Heart right ventricle (tissue), 16 donors: ENCODE measurements around the gene ULK1. TPM values are rescaled to one million over a fixed set of nuclear protein-coding genes. Genes with fewer than 3 reads are reported as not detected.

ENCODE experiments used
- ATAC-seq, 8 donors: fragments of 200-7000 bp; cut with Tn5 transposase; one replicate each; pipeline ENCODE4 v1.9.1; 2020; ENCODE audit warnings: mild to moderate bottlenecking in 8 of 8, moderate library complexity in 8 of 8, moderate number of reproducible peaks in 1 of 8
- DNase-seq, 2 donors: peaks; one replicate each; pipeline ENCODE4 v3.0.0-alpha.2; 2020
- H3K27ac ChIP-seq, 10 donors: fragments of 200-600 bp; sonication (generic) in 2 of 10; one replicate each; pipeline versions ENCODE4 v1.5.0 to v1.8.0; 2020 to 2022; ENCODE audit warnings: mild to moderate bottlenecking in 3 of 10
- H3K27me3 ChIP-seq, 7 donors: fragments of 200-600 bp; one replicate each; pipeline ENCODE4 v1.8.0; 2021 to 2022; ENCODE audit warnings: mild to moderate bottlenecking in 2 of 7
- H3K36me3 ChIP-seq, 9 donors: fragments of 200-600 bp; sonication (generic) in 1 of 9; one replicate each; pipeline versions ENCODE4 v1.5.0 to v1.8.0; 2020 to 2022; ENCODE audit warnings: mild to moderate bottlenecking in 2 of 9
- H3K4me1 ChIP-seq, 9 donors: fragments of 200-600 bp; sonication (generic) in 1 of 9; one replicate each; pipeline versions ENCODE4 v1.5.0 to v1.8.0; 2020 to 2022; ENCODE audit warnings: mild to moderate bottlenecking in 4 of 9
- H3K4me3 ChIP-seq, 10 donors: fragments of 200-600 bp; sonication (generic) in 2 of 10; one replicate each; pipeline versions ENCODE4 v1.5.0 to v1.8.0; 2020 to 2022; ENCODE audit warnings: mild to moderate bottlenecking in 7 of 10, moderate library complexity in 2 of 10
- H3K9me3 ChIP-seq, 11 donors: fragments of 200-600 bp in 10 of 11; sonication (generic) in 2 of 11; one replicate each; pipeline versions ENCODE4 v1.5.0 to v1.8.0; 2013 to 2022; ENCODE audit warnings: mild to moderate bottlenecking in 2 of 11, control low read depth in 1 of 11, moderate library complexity in 1 of 11
- CTCF ChIP-seq, 9 donors: fragments of 200-600 bp; sonication (generic) in 2 of 9; IDR thresholded peaks; one replicate each; pipeline versions ENCODE4 v1.5.0 to v1.8.0; 2021 to 2022; ENCODE audit warnings: antibody characterized with exemption in 9 of 9, mild to moderate bottlenecking in 5 of 9, moderate library complexity in 1 of 9
- WGBS, 2 donors: extraction: QIAGEN DNeasy Blood & Tissue Kit; methylation state at CpG; one replicate each; pipeline ENCODE4 v1.1.7; 2013; ENCODE audit warnings: inconsistent platforms in 1 of 2; 5-methylcytosine and 5-hydroxymethylcytosine counted together
- intact Hi-C, 10 donors: fragments of 100-400 bp; cut with DNase I; formaldehyde crosslinking; loops; one replicate each; pipeline versions ENCODE4 v1.11.1 to v1.14.2; 2022
- polyA plus RNA-seq, 2 donors: library from polyadenylated mRNA; stranded (reverse); fragments of 200-250 nt; gene quantifications; one replicate each; pipeline ENCODE4 v1.2.3, GENCODE V29; 2013
- total RNA-seq, 10 donors: library from RNA; stranded (reverse); fragmentation: NEBNext Ultra II Directional in 3 of 10; extraction: Animal tissue kit (Norgen Biotek cat#: 25700) in 3 of 10; gene quantifications; one replicate each; pipeline versions ENCODE4 v1.2.1 to v1.2.4, GENCODE V29; 2021 to 2023
- donor health status: Arrhythmogenic right ventricular cardiomyopathy.
- donor health status: ischemic (EF 13 %, LVEDD 7.1; RV severe dilation, severe dysfunction).
- donor health status: healthy with polysubstance abuse.
- donor health status: DM: no; HTN: yes; CAD: no.
- donor health status: DM: no; HTN: no; CAD: no.
- donor health status: ischemic (EF 25% LVEDD 6.9; RV normal size, moderate dysfunction).
- donor health status: ischemic (EF 25% LVEDD 5.7; RV mildly dilated, moderate dysfunction).
- donor health status: healthy.
- donor health status: DM: yes; HTN: yes; CAD: no.
- donor health status: Ischemic cardiomyopathy.
- donor health status: ischemic (EF 35%, LVEDD 5.7; RV mildly dilated, moderate dysfunction).
- donor health status: nonischemic (EF 11% LVEDD 7.7; RV severe dilation, severe dysfunction).
- donor health status: DM: yes; HTN: yes; CAD: no.
- donor health status: PGD.
- donor health status: ischemic (EF 29% LVEDD 5.4; RV normal size, mild dysfunction).
- donor health status: nonischemic (EF 23%, LVEDD 6.1; RV moderate dilation, normal function).

The ULK1 gene
- total and polyA plus RNA-seq, 12 donors, result 10.7 to 77.7 (median 48.6) TPM

GRCh38 chr12:131854861-131855476 lies 39.5 kb upstream of the ULK1 start:
- H3K27me3 ChIP-seq, result peaks cover 0 to 30% (median 24%) of the 10 kb centered on the region in 7 donors
- intact Hi-C loops, result loop anchor here in 4 of 10 donors (5.0 to 10.0 kb wide), 4 partner anchors 90 to 147 kb away; partner anchors contain the start of gene EP400 (in 3 of the 4)
- no peak for ATAC-seq

GRCh38 chr12:131855521-131856142 lies 38.8 kb upstream of the ULK1 start:
- H3K4me3 ChIP-seq, result no peak overlapping the region
- H3K27ac ChIP-seq, result no peak overlapping the region
- no peak for ATAC-seq
- H3K36me3 ChIP-seq, result no peaks in the 10 kb centered on the region
- 51% methylated on average over 28 to 30 of the region's 30 CpGs for WGBS, 2 donors
- H3K4me1 ChIP-seq, result peaks cover 0 to 14% (median 0%) of the 10 kb centered on the region in 9 donors
- DNase-seq, result no peak
- TF ChIP-seq CTCF (IDR thresholded peaks at IDR 0.05), result no peak
- intact Hi-C loops, result loop anchor here in 2 of 10 donors (10.0 kb wide), 2 partner anchors 89 to 139 kb away; partner anchors contain the start of gene EP400 (in 1 of the 2)
- no peaks in the 10 kb centered on the region for H3K9me3 ChIP-seq
- peaks cover 0 to 30% (median 22%) of the 10 kb centered on the region in 7 donors for H3K27me3 ChIP-seq

More at GRCh38 chr12:131854861-131855476, 39.5 kb upstream of the ULK1 start:
- no peaks in the 10 kb centered on the region for H3K36me3 ChIP-seq
- H3K27ac ChIP-seq, result no peak overlapping the region
- H3K4me1 ChIP-seq, result peaks cover 0 to 10% (median 0%) of the 10 kb centered on the region in 9 donors
- 80 to 81% methylated on average over 16 of the region's 16 CpGs for WGBS, 2 donors
- no peaks in the 10 kb centered on the region for H3K9me3 ChIP-seq
- DNase-seq, result no peak
- no peak overlapping the region for H3K4me3 ChIP-seq
- no peak for TF ChIP-seq CTCF (IDR thresholded peaks at IDR 0.05)

GRCh38 chr12:131856366-131857097 lies 37.9 kb upstream of the ULK1 start:
- no peak for TF ChIP-seq CTCF (IDR thresholded peaks at IDR 0.05)
- Histone ChIP-seq H3K27ac (no peak overlapping the region), H3K4me1 (peaks cover 0 to 17% (median 0%) of the 10 kb centered on the region in 9 donors), H3K36me3 (no peaks in the 10 kb centered on the region), H3K9me3 (no peaks in the 10 kb centered on the region), H3K4me3 (no peak overlapping the region), H3K27me3 (peaks cover 0 to 30% (median 22%) of the 10 kb centered on the region in 7 donors)
- intact Hi-C loops, result loop anchor here in 2 of 10 donors (10.0 kb wide), 2 partner anchors 88 to 138 kb away; partner anchors contain the start of gene EP400 (in 1 of the 2)
- ATAC-seq (no peak), DNase-seq (no peak)
- WGBS, 2 donors, result 86 to 91% methylated on average over 10 of the region's 10 CpGs
